Breast epithelium (tissue), 4 donors: ENCODE measurements around the gene PRSS50. TPM values are rescaled to one million over a fixed set of nuclear protein-coding genes. Genes with fewer than 3 reads are reported as not detected.

ENCODE experiments used
- DNase-seq, 2 donors: peaks; one replicate each; pipeline ENCODE4 v3.0.0-alpha.2; 2019; ENCODE audit warnings: low spot score in 2 of 2
- H3K27ac ChIP-seq, 2 donors: fragments of 200-600 bp; sonication (generic) in 1 of 2; one replicate each; pipeline ENCODE4 v1.5.1; 2016 to 2019; ENCODE audit warnings: mild to moderate bottlenecking in 1 of 2
- H3K27me3 ChIP-seq, 2 donors: fragments of 200-600 bp; sonication (generic) in 1 of 2; one replicate each; pipeline versions ENCODE4 v1.5.1 to v1.6.0; 2017 to 2019; ENCODE audit warnings: control low read depth in 1 of 2, mild to moderate bottlenecking in 1 of 2
- H3K36me3 ChIP-seq: fragments of 200-600 bp; one replicate; pipeline ENCODE4 v1.5.1; 2019
- H3K4me1 ChIP-seq, 2 donors: fragments of 200-600 bp; sonication (generic); one replicate each; pipeline ENCODE4 v1.5.1; 2016 to 2019; ENCODE audit warnings: control low read depth in 1 of 2
- H3K4me3 ChIP-seq, 3 donors: fragments of 200-600 bp; sonication (generic); 1 replicate in 2 of 3; 2 replicates in 1 of 3; pipeline ENCODE4 v1.5.1; 2016 to 2019; ENCODE audit warnings: mild to moderate bottlenecking in 3 of 3, moderate library complexity in 2 of 3
- H3K9me3 ChIP-seq, 2 donors: fragments of 200-600 bp; sonication (generic) in 1 of 2; one replicate each; pipeline ENCODE4 v1.5.1; 2016 to 2019; ENCODE audit warnings: control low read depth in 1 of 2
- CTCF ChIP-seq, 3 donors: fragments of 450-650 bp; IDR thresholded peaks; one replicate each; pipeline ENCODE4 v1.5.1; 2016 to 2017; ENCODE audit warnings: antibody characterized with exemption in 3 of 3, mild to moderate bottlenecking in 3 of 3, moderate library complexity in 3 of 3
- POLR2A ChIP-seq: fragments of 450-650 bp; IDR thresholded peaks from one replicate; pipeline ENCODE4 v1.6.1; 2016; ENCODE audit warnings: antibody characterized with exemption, mild to moderate bottlenecking, moderate library complexity
- POLR2AphosphoS5 ChIP-seq, 3 donors: sonication (generic); formaldehyde crosslinking; IDR thresholded peaks; one replicate each; pipeline ENCODE4 v1.6.1; 2017; ENCODE audit warnings: antibody characterized with exemption in 3 of 3
- intact Hi-C: fragments of 100-400 bp; cut with DNase I; formaldehyde crosslinking; loops from one replicate; pipeline ENCODE4 v1.15.1; 2023; ENCODE audit warnings: low total_unique reads
- total RNA-seq, 3 donors: library from RNA; depleted of rRNA; stranded (reverse); fragments of >200 nt; gene quantifications; one replicate each; pipeline ENCODE4 v1.1.0, GENCODE V29; 2016

The PRSS50 gene
- total RNA-seq, 3 donors from 2014 or later: 2.9 to 3.6 TPM; not detected in 1

- Histone ChIP-seq H3K27me3 (no peaks in the 10 kb centered on the region), H3K4me3 (no peak overlapping the region), H3K36me3 (no peaks in the 10 kb centered on the region), H3K27ac (no peak overlapping the region), H3K4me1 (no peaks in the 10 kb centered on the region), H3K9me3 (no peaks in the 10 kb centered on the region)
- DNase-seq: no peak
- TF ChIP-seq POLR2AphosphoS5 (IDR thresholded peaks at IDR 0.05) (no peak), POLR2A (no peak), CTCF (IDR thresholded peaks at IDR 0.05) (no peak)
- intact Hi-C loops: no loop called here
Observed at GRCh38 chr3:46712191-46713049, 5.2 kb downstream of the PRSS50 start.

- peak in 1 of 2 donors; percentile 28 for DNase-seq
Observed at GRCh38 chr3:46711760-46712159, 5.9 kb downstream of the PRSS50 start.

GRCh38 chr3:46711305-46711704 lies 6.4 kb downstream of the PRSS50 start:
- Histone ChIP-seq H3K27me3 (no peaks in the 10 kb centered on the region), H3K36me3 (no peaks in the 10 kb centered on the region), H3K9me3 (no peaks in the 10 kb centered on the region), H3K27ac (no peak overlapping the region), H3K4me3 (no peak overlapping the region), H3K4me1 (no peaks in the 10 kb centered on the region)
- TF ChIP-seq CTCF (IDR thresholded peaks at IDR 0.05) (no peak), POLR2AphosphoS5 (IDR thresholded peaks at IDR 0.05) (no peak), POLR2A (no peak)
- DNase-seq: peak in 1 of 2 donors; percentile 7
- intact Hi-C loops: no loop called here

More at GRCh38 chr3:46711760-46712159, 5.9 kb downstream of the PRSS50 start:
- Histone ChIP-seq H3K27ac (no peak overlapping the region), H3K27me3 (no peaks in the 10 kb centered on the region), H3K9me3 (no peaks in the 10 kb centered on the region), H3K4me1 (no peaks in the 10 kb centered on the region), H3K36me3 (no peaks in the 10 kb centered on the region), H3K4me3 (no peak overlapping the region)
- TF ChIP-seq POLR2A (no peak), POLR2AphosphoS5 (IDR thresholded peaks at IDR 0.05) (no peak), CTCF (IDR thresholded peaks at IDR 0.05) (no peak)
- intact Hi-C loops: no loop called here

- no peak for TF ChIP-seq CTCF (IDR thresholded peaks at IDR 0.05)
- TF ChIP-seq POLR2AphosphoS5 (IDR thresholded peaks at IDR 0.05): no peak
- TF ChIP-seq POLR2A: no peak
- Histone ChIP-seq H3K9me3 (no peaks in the 10 kb centered on the region), H3K36me3 (no peaks in the 10 kb centered on the region), H3K4me1 (no peaks in the 10 kb centered on the region), H3K27ac (no peak overlapping the region), H3K4me3 (no peak overlapping the region), H3K27me3 (no peaks in the 10 kb centered on the region)
- intact Hi-C loops: no loop called here
- DNase-seq: peak in 1 of 2 donors; percentile 7
Observed at GRCh38 chr3:46710671-46711295, 6.9 kb downstream of the PRSS50 start.

GRCh38 chr3:46710229-46710628 lies 7.4 kb downstream of the PRSS50 start:
- H3K27me3 ChIP-seq: no peaks in the 10 kb centered on the region
- no peak overlapping the region for H3K27ac ChIP-seq
- H3K4me3 ChIP-seq: no peak overlapping the region
- H3K36me3 ChIP-seq: no peaks in the 10 kb centered on the region
- no peaks in the 10 kb centered on the region for H3K9me3 ChIP-seq
- intact Hi-C loops: no loop called here
- peak in 1 of 2 donors; percentile 2 for DNase-seq
- no peaks in the 10 kb centered on the region for H3K4me1 ChIP-seq
- TF ChIP-seq CTCF (IDR thresholded peaks at IDR 0.05): no peak
- TF ChIP-seq POLR2AphosphoS5 (IDR thresholded peaks at IDR 0.05): no peak
- TF ChIP-seq POLR2A: no peak
